Lung (tissue), 12 donors: ENCODE measurements around the gene NOVA2. TPM values are rescaled to one million over a fixed set of nuclear protein-coding genes. Genes with fewer than 3 reads are reported as not detected.

Source experiments
- ATAC-seq: fragments of 200-7000 bp; cut with Tn5 transposase; one replicate; pipeline ENCODE4 v1.9.1; 2020; ENCODE audit warnings: moderate number of reproducible peaks; ENCODE audit not compliant: insufficient read depth, low FRiP score
- DNase-seq, 3 donors: peaks; one replicate each; pipeline ENCODE4 v3.0.0-alpha.2; 2013 to 2017
- H3K27ac ChIP-seq, 2 donors: one replicate each; pipeline ENCODE4 v1.5.1; 2013; ENCODE audit warnings: mild to moderate bottlenecking in 2 of 2, moderate library complexity in 2 of 2, control low read depth in 1 of 2, inconsistent platforms in 1 of 2, low read depth in 1 of 2, low read length in 1 of 2
- H3K27me3 ChIP-seq, 3 donors: one replicate each; pipeline ENCODE4 v1.5.1; 2013; ENCODE audit warnings: low read length in 2 of 3; ENCODE audit not compliant: control insufficient read depth in 3 of 3, insufficient read depth in 3 of 3
- H3K36me3 ChIP-seq, 4 donors: one replicate each; pipeline ENCODE4 v1.5.1; 2013; ENCODE audit warnings: low read length in 4 of 4, mild to moderate bottlenecking in 1 of 4, moderate library complexity in 1 of 4; ENCODE audit not compliant: control insufficient read depth in 4 of 4, insufficient read depth in 4 of 4
- H3K4me1 ChIP-seq, 5 donors: one replicate each; pipeline ENCODE4 v1.5.1; 2013; ENCODE audit warnings: low read length in 5 of 5, mild to moderate bottlenecking in 2 of 5, moderate library complexity in 1 of 5; ENCODE audit not compliant: control insufficient read depth in 5 of 5, insufficient read depth in 5 of 5
- H3K4me3 ChIP-seq: one replicate; pipeline ENCODE4 v1.5.1; 2013; ENCODE audit warnings: mild to moderate bottlenecking, control low read depth, moderate library complexity
- H3K9ac ChIP-seq, 2 donors: one replicate each; pipeline ENCODE4 v1.5.1; 2013; ENCODE audit warnings: low read length in 2 of 2, control low read depth in 1 of 2; ENCODE audit not compliant: insufficient read depth in 1 of 2
- H3K9me3 ChIP-seq, 4 donors: one replicate each; pipeline ENCODE4 v1.5.1; 2013; ENCODE audit warnings: low read length in 3 of 4, mild to moderate bottlenecking in 1 of 4, moderate library complexity in 1 of 4; ENCODE audit not compliant: control insufficient read depth in 4 of 4, insufficient read depth in 3 of 4
- CTCF ChIP-seq: IDR thresholded peaks from 2 replicates; pipeline ENCODE4 v1.5.1; 2012; ENCODE audit warnings: mild to moderate bottlenecking; ENCODE audit errors: control extremely low read depth, extremely low read depth
- WGBS, 2 donors: extraction: QIAGEN DNeasy Blood & Tissue Kit; methylation state at CpG; one replicate each; pipeline ENCODE4 v1.1.7; 2013; 5-methylcytosine and 5-hydroxymethylcytosine counted together
- polyA plus RNA-seq, 2 donors: library from polyadenylated mRNA; stranded (reverse); fragments of 200-250 nt; gene quantifications; one replicate each; pipeline ENCODE4 v1.2.1, GENCODE V29; 2013
- total RNA-seq, 2 donors: library from RNA; depleted of rRNA in 1 of 2; stranded (reverse); fragments of >200 nt in 1 of 2; gene quantifications; one replicate each; pipeline ENCODE4 v1.2.1, GENCODE V29; 2014 to 2021
- donor health status: control.
- donor health status: control.
- donor health status: Bipolar disorder and iron deficiency.
- donor health status: healthy.
- donor health status: DM: yes; HTN: yes; CAD: no.

The NOVA2 gene
- total and polyA plus RNA-seq, 4 donors = 2.3 to 11.6 (median 4.8) TPM

GRCh38 chr19:45996933-45997332 is 23.3 kb upstream of the NOVA2 start:
- 84 to 92% methylated on average over 8 of the region's 8 CpGs for WGBS, 2 donors
- H3K27ac ChIP-seq = no peak overlapping the region
- no peak for TF ChIP-seq CTCF
- no peaks in the 10 kb centered on the region for H3K27me3 ChIP-seq
- H3K36me3 ChIP-seq = no peaks in the 10 kb centered on the region
- H3K4me3 ChIP-seq = no peak overlapping the region
- no peak for DNase-seq
- H3K4me1 ChIP-seq = peaks cover 3 to 20% (median 12%) of the 10 kb centered on the region in 5 donors
- no peak for ATAC-seq
- H3K9me3 ChIP-seq = no peaks in the 10 kb centered on the region
- no peak overlapping the region for H3K9ac ChIP-seq

- H3K27me3 ChIP-seq = no peaks in the 10 kb centered on the region
- H3K27ac ChIP-seq = peak overlapping the region; percentile 65 to 72
- WGBS, 2 donors = 16 to 21% methylated on average over 13 of the region's 13 CpGs
- DNase-seq = peak in 1 of 3 donors; percentile 7
- H3K4me3 ChIP-seq = peak overlapping the region; percentile 74
- no peak for ATAC-seq
- peak overlapping the region; percentile 63 to 91 for H3K9ac ChIP-seq
- no peak for TF ChIP-seq CTCF
- H3K9me3 ChIP-seq = no peaks in the 10 kb centered on the region
- no peaks in the 10 kb centered on the region for H3K36me3 ChIP-seq
- peaks cover 3 to 20% (median 12%) of the 10 kb centered on the region in 5 donors for H3K4me1 ChIP-seq
Observed at GRCh38 chr19:45995715-45996385, 22.2 kb upstream of the NOVA2 start.

GRCh38 chr19:45994998-45995714 is 21.5 kb upstream of the NOVA2 start, which contains the start of gene CCDC61:
CCDC61 (plus strand) TSS chr19:45995467; CDS start chr19:46003019, 7,552 bp downstream.
- TF ChIP-seq CTCF = no peak
- peaks cover 3 to 16% (median 9%) of the 10 kb centered on the region in 5 donors for H3K4me1 ChIP-seq
- peak within 1 kb of the TSS; percentile 65 to 72 for H3K27ac ChIP-seq
- peak within 1 kb of the TSS; percentile 74 for H3K4me3 ChIP-seq
- no peaks in the 10 kb centered on the region for H3K36me3 ChIP-seq
- 0 to 1% methylated on average over 34 of the region's 34 CpGs for WGBS, 2 donors
- H3K27me3 ChIP-seq = no peaks in the 10 kb centered on the region
- peak; percentile 100 for ATAC-seq
- H3K9ac ChIP-seq = peak within 1 kb of the TSS; percentile 63 to 91
- no peaks in the 10 kb centered on the region for H3K9me3 ChIP-seq
- DNase-seq = peak; percentile 98 to 100 (median 100)
